SK-N-SH (cell line): Measurements from ENCODE around the gene MYO16. TPM values are rescaled to one million over a fixed set of nuclear protein-coding genes. Genes with fewer than 3 reads are reported as not detected.

Experiments used
- CTCF ChIA-PET: fragments of 300-600, 350-600 bp; formaldehyde crosslinking; extraction: SDS; loops from one replicate; lab custom pipeline; 2021; lab: Yijun Ruan, JAX
- POLR2A ChIA-PET: fragments of 350-600 bp; sonication (Branson Sonifier 250); formaldehyde crosslinking; extraction: SDS; loops from one replicate; lab custom pipeline; 2020; ENCODE audit warnings: antibody characterized with exemption, inconsistent platforms; lab: Yijun Ruan, JAX
- DNase-seq: peaks from one replicate; pipeline ENCODE4 v3.0.0; 2012
- H2AFZ ChIP-seq: fragments of 200-600 bp; sonication (generic); 2 replicates; pipeline ENCODE4 v1.8.1; 2016; ENCODE audit warnings: antibody characterized with exemption, mild to moderate bottlenecking, low read depth
- H3F3A ChIP-seq: fragments of 200-600 bp; sonication (generic); replicated peaks from 2 replicates; pipeline ENCODE3; 2016; ENCODE audit warnings: antibody characterized with exemption, mild to moderate bottlenecking; ENCODE audit not compliant: insufficient read depth
- H3K27ac ChIP-seq, 2 experiments: fragments of 200-500 bp in 1 of 2; fragments of 200-600 bp in 1 of 2; sonication (Bioruptor generic) in 1 of 2; sonication (generic), shearing (Covaris generic) in 1 of 2; 2 replicates each; pipeline versions ENCODE4 v1.5.1 to v1.6.1; 2014 to 2016; ENCODE audit warnings: low read depth in 2 of 2, inconsistent platforms in 1 of 2, low read length in 1 of 2, mild to moderate bottlenecking in 1 of 2, mixed read lengths in 1 of 2
- H3K27me3 ChIP-seq: fragments of 200-600 bp; sonication (generic), shearing (Covaris generic); 2 replicates; pipeline ENCODE4 v1.6.1; 2016; ENCODE audit warnings: mixed run types; ENCODE audit not compliant: insufficient read depth
- H3K36me3 ChIP-seq, 2 experiments: fragments of 200-500 bp in 1 of 2; fragments of 200-600 bp in 1 of 2; sonication (Bioruptor generic) in 1 of 2; sonication (generic) in 1 of 2; replicated peaks in 1 of 2; 2 replicates each; pipeline versions ENCODE3 to v1.5.1; 2014 to 2016; ENCODE audit warnings: low read length in 1 of 2, mild to moderate bottlenecking in 1 of 2; ENCODE audit not compliant: insufficient read depth in 2 of 2, control insufficient read depth in 1 of 2
- H3K4me1 ChIP-seq, 2 experiments: fragments of 200-500 bp in 1 of 2; fragments of 200-600 bp in 1 of 2; sonication (Bioruptor generic) in 1 of 2; sonication (generic), shearing (Covaris generic) in 1 of 2; 2 replicates each; pipeline versions ENCODE4 v1.5.1 to v1.6.1; 2014 to 2016; ENCODE audit warnings: low read depth in 1 of 2, low read length in 1 of 2, mixed run types in 1 of 2; ENCODE audit not compliant: insufficient read depth in 2 of 2, control insufficient read depth in 1 of 2
- H3K4me2 ChIP-seq: fragments of 200-600 bp; sonication (generic), shearing (Covaris generic); 2 replicates; pipeline ENCODE4 v1.6.1; 2017; ENCODE audit warnings: mixed run types
- H3K4me3 ChIP-seq, 2 experiments: fragments of 200-500 bp in 1 of 2; fragments of 200-600 bp in 1 of 2; sonication (Bioruptor generic) in 1 of 2; sonication (generic), shearing (Covaris generic) in 1 of 2; 2 replicates each; pipeline versions ENCODE4 v1.5.1 to v1.8.1; 2014 to 2016; ENCODE audit warnings: low read depth in 2 of 2, inconsistent platforms in 1 of 2, low read length in 1 of 2, mild to moderate bottlenecking in 1 of 2, mixed read lengths in 1 of 2, moderate library complexity in 1 of 2
- H3K79me2 ChIP-seq: fragments of 200-600 bp; sonication (generic); 2 replicates; pipeline ENCODE4 v1.8.1; 2017; ENCODE audit warnings: mild to moderate bottlenecking; ENCODE audit not compliant: insufficient read depth
- H3K9ac ChIP-seq: fragments of 200-600 bp; sonication (generic); 2 replicates; pipeline ENCODE4 v1.6.1; 2017; ENCODE audit warnings: mixed run types
- H3K9me2 ChIP-seq: fragments of 200-600 bp; sonication (generic); 2 replicates; pipeline ENCODE4 v1.6.1; 2017; ENCODE audit warnings: mixed run types
- H3K9me3 ChIP-seq: fragments of 200-600 bp; sonication (generic); 2 replicates; pipeline ENCODE4 v1.6.1; 2017; ENCODE audit warnings: mixed run types, mild to moderate bottlenecking, moderate library complexity
- H4K20me1 ChIP-seq: fragments of 200-600 bp; sonication (generic); 2 replicates; pipeline ENCODE4 v1.6.1; 2017; ENCODE audit warnings: mild to moderate bottlenecking, mixed run types; ENCODE audit not compliant: insufficient read depth
- CHD2 ChIP-seq: fragments of 150-350 bp; IDR thresholded peaks from 2 replicates; pipeline ENCODE4 v1.6.1; 2018; ENCODE audit warnings: low read length; ENCODE audit not compliant: partially characterized antibody
- ELF1 ChIP-seq: IDR thresholded peaks from 2 replicates; pipeline ENCODE4 v1.4.0; 2012
- EP300 ChIP-seq, 2 experiments: IDR thresholded peaks; 2 replicates each; pipeline versions ENCODE4 v1.4.0 to v1.6.1; 2012; ENCODE audit warnings: borderline replicate concordance in 1 of 2, low read depth in 1 of 2, low read length in 1 of 2
- EZH2phosphoT487 ChIP-seq: fragments of 200-600 bp; sonication (generic); IDR thresholded peaks from 2 replicates; pipeline ENCODE4 v1.6.1; 2017; ENCODE audit warnings: low read depth, mixed run types, mild to moderate bottlenecking, antibody characterized with exemption, moderate library complexity, borderline replicate concordance
- GABPA ChIP-seq: IDR thresholded peaks from 2 replicates; pipeline ENCODE4 v1.4.0; 2012; ENCODE audit warnings: low read depth, mild to moderate bottlenecking
- GATA2 ChIP-seq: sonication (generic); formaldehyde crosslinking; IDR thresholded peaks from 2 replicates; pipeline ENCODE4 v1.5.0; 2020; ENCODE audit warnings: mild to moderate bottlenecking, missing genetic modification reagents
- MEF2A ChIP-seq: IDR thresholded peaks from 2 replicates; pipeline ENCODE4 v1.4.0; 2012; ENCODE audit warnings: low read depth, borderline replicate concordance
- MXI1 ChIP-seq: IDR thresholded peaks from 2 replicates; pipeline ENCODE4 v1.6.1; 2012; ENCODE audit warnings: mild to moderate bottlenecking, low read depth, low read length, improper control_type of control experiment
- RFX5 ChIP-seq: IDR thresholded peaks from 2 replicates; pipeline ENCODE4 v1.6.1; 2012; ENCODE audit warnings: mild to moderate bottlenecking, improper control_type of control experiment, low read length
- RXRA ChIP-seq: IDR thresholded peaks from 2 replicates; pipeline ENCODE4 v1.4.0; 2012; ENCODE audit warnings: low read depth, mild to moderate bottlenecking, borderline replicate concordance
- SMC3 ChIP-seq: IDR thresholded peaks from 2 replicates; pipeline ENCODE4 v1.6.1; 2012; ENCODE audit warnings: low read depth, low read length, improper control_type of control experiment
- YY1 ChIP-seq: IDR thresholded peaks from 2 replicates; pipeline ENCODE4 v1.4.0; 2012; ENCODE audit warnings: low read depth, mild to moderate bottlenecking
- WGBS: methylation state at CpG from one replicate; pipeline ENCODE4 v1.1.6; 2017; ENCODE audit warnings: low lambda C conversion rate; 5-methylcytosine and 5-hydroxymethylcytosine counted together
- polyA plus RNA-seq, 3 experiments: library from polyadenylated mRNA; depleted of rRNA; stranded (reverse); fragments of >200 nt; gene quantifications; 2 replicates each; pipeline ENCODE4 v1.2.3, GENCODE V29; 2012
- TF ChIP-seq, protein P1 (sequence below): IDR thresholded peaks from 2 replicates; pipeline ENCODE4 v1.6.1; 2012; ENCODE audit warnings: mild to moderate bottlenecking, low read depth, low read length, moderate library complexity
- TF ChIP-seq, protein P2 (sequence below): IDR thresholded peaks from 2 replicates; pipeline ENCODE4 v1.4.0; 2012; ENCODE audit warnings: low read depth, borderline replicate concordance
- TF ChIP-seq, protein P3 (sequence below): IDR thresholded peaks from 2 replicates; pipeline ENCODE4; 2012
- TF ChIP-seq, protein P4 (sequence below): IDR thresholded peaks from 2 replicates; pipeline ENCODE4 v1.4.0; 2012; ENCODE audit warnings: low read depth
- TF ChIP-seq, protein P5 (sequence below): fragments of 150-350 bp; IDR thresholded peaks from 2 replicates; pipeline ENCODE4 v1.6.1; 2016; ENCODE audit warnings: mild to moderate bottlenecking, low read depth, low read length

The MYO16 gene
- polyA plus RNA-seq, 1 of the 3 experiments (the other 2 are of a cell fraction) = 0.07 TPM

DNA sequence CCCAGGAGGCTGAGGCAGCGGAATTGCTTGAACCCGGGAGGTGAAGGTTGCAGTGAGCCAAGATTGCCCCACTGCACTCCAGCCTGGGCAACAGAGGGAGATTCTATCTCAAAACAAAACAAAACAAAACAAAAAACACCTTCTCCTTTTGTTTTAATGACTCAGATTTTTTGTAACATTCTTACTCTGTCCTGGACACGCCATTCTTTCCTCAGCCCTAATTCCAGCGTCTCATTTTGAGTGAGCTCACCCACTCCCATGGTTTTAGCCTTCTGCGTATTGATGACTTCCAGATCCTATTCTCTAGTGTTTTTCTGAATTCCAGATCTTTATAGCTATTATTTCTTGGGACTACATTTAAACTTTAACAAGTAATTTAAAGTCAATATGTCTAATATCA, 326.3 kb downstream of the MYO16 start (continued):
- TF ChIP-seq, protein P1, sequence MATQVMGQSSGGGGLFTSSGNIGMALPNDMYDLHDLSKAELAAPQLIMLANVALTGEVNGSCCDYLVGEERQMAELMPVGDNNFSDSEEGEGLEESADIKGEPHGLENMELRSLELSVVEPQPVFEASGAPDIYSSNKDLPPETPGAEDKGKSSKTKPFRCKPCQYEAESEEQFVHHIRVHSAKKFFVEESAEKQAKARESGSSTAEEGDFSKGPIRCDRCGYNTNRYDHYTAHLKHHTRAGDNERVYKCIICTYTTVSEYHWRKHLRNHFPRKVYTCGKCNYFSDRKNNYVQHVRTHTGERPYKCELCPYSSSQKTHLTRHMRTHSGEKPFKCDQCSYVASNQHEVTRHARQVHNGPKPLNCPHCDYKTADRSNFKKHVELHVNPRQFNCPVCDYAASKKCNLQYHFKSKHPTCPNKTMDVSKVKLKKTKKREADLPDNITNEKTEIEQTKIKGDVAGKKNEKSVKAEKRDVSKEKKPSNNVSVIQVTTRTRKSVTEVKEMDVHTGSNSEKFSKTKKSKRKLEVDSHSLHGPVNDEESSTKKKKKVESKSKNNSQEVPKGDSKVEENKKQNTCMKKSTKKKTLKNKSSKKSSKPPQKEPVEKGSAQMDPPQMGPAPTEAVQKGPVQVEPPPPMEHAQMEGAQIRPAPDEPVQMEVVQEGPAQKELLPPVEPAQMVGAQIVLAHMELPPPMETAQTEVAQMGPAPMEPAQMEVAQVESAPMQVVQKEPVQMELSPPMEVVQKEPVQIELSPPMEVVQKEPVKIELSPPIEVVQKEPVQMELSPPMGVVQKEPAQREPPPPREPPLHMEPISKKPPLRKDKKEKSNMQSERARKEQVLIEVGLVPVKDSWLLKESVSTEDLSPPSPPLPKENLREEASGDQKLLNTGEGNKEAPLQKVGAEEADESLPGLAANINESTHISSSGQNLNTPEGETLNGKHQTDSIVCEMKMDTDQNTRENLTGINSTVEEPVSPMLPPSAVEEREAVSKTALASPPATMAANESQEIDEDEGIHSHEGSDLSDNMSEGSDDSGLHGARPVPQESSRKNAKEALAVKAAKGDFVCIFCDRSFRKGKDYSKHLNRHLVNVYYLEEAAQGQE = no peak
- TF ChIP-seq, protein P2, sequence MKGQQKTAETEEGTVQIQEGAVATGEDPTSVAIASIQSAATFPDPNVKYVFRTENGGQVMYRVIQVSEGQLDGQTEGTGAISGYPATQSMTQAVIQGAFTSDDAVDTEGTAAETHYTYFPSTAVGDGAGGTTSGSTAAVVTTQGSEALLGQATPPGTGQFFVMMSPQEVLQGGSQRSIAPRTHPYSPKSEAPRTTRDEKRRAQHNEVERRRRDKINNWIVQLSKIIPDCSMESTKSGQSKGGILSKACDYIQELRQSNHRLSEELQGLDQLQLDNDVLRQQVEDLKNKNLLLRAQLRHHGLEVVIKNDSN = no peak
- TF ChIP-seq MEF2A = no peak
- TF ChIP-seq MXI1 = no peak
- TF ChIP-seq, protein P3, sequence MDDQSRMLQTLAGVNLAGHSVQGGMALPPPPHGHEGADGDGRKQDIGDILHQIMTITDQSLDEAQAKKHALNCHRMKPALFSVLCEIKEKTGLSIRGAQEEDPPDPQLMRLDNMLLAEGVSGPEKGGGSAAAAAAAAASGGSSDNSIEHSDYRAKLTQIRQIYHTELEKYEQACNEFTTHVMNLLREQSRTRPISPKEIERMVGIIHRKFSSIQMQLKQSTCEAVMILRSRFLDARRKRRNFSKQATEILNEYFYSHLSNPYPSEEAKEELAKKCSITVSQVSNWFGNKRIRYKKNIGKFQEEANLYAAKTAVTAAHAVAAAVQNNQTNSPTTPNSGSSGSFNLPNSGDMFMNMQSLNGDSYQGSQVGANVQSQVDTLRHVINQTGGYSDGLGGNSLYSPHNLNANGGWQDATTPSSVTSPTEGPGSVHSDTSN = no peak
- TF ChIP-seq ELF1 = no peak
- no peak for TF ChIP-seq EP300 (IDR thresholded peaks at IDR 0.05; ENCODE audit: borderline replicate concordance in 1 of 2, low read depth in 1 of 2, low read length in 1 of 2)
- TF ChIP-seq, all 33 proteins: peak for 0

DNA sequence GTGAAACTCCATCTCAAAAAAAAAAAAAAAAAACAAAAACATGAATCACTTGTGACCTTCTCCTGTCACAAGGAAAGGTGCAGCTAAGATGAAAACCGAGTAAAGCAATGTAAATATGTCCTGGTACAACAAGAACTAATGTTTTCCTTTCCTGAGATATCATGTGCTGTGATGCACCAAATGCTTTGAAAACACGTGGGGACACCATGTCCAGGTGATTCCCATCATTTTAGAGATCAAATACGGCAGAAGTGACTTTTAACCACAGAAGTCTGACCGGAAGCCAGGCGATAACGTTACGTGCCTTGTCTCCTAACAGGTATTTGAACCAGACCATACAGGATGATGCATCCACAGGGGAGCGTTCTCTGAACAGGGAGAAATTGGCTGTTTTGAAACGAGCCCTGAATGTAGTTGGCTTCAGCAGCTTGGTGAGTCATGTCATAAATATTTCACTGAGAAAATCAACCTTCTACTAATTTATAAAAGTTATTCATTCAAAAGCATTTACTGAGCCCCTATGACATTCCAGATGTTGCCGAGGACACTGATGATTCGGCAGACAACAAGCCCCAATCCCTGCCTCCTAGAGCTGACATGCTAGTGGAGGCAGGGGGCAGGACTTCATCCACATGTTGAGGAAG, 328.1 kb downstream of the MYO16 start:
- H4K20me1 ChIP-seq = no peaks in the 10 kb centered on the region
- peak overlapping the region; percentile 14 to 37; a peak in 2 of 4 replicates for H3K4me3 ChIP-seq
- WGBS = 20% methylated on average over 11 of the region's 11 CpGs
- no peaks in the 10 kb centered on the region for H3K79me2 ChIP-seq
- no peaks in the 10 kb centered on the region for H3K36me3 ChIP-seq
- H3K9me3 ChIP-seq = no peaks in the 10 kb centered on the region
- H2AFZ ChIP-seq = peak overlapping the region; percentile 78; the same call in 1 of the 2 replicates
- no peak for DNase-seq
- POLR2A ChIA-PET = no interaction called here
- H3F3A ChIP-seq = no peaks in the 10 kb centered on the region
- H3K27ac ChIP-seq = peak overlapping the region in 1 of 2 experiments; percentile 21; a peak in 2 of 4 replicates
- no peak overlapping the region for H3K9ac ChIP-seq
- H3K4me1 ChIP-seq = peaks cover 5 to 8% of the 10 kb centered on the region in 2 experiments; a peak in 3 of 4 replicates
- H3K27me3 ChIP-seq = no peaks in the 10 kb centered on the region
- CTCF ChIA-PET = interaction anchor here (1.2 kb wide), 1 partner anchor 24 kb away, joined by 3 read pairs; no protein-coding TSS in a partner anchor
- peak overlapping the region; percentile 59 for H3K4me2 ChIP-seq
- no peaks in the 10 kb centered on the region for H3K9me2 ChIP-seq
- TF ChIP-seq YY1 = no peak
- peak; percentile 18; the same call in 1 of the 2 replicates for TF ChIP-seq RXRA
- no peak for TF ChIP-seq CHD2
- TF ChIP-seq, protein P4, sequence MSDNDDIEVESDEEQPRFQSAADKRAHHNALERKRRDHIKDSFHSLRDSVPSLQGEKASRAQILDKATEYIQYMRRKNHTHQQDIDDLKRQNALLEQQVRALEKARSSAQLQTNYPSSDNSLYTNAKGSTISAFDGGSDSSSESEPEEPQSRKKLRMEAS = no peak
- no peak for TF ChIP-seq ELF1
- no peak for TF ChIP-seq RFX5
- TF ChIP-seq, protein P1 = no peak
- no peak for TF ChIP-seq SMC3
- TF ChIP-seq EZH2phosphoT487 = no peak
- no peak for TF ChIP-seq GABPA
- TF ChIP-seq, protein P5, sequence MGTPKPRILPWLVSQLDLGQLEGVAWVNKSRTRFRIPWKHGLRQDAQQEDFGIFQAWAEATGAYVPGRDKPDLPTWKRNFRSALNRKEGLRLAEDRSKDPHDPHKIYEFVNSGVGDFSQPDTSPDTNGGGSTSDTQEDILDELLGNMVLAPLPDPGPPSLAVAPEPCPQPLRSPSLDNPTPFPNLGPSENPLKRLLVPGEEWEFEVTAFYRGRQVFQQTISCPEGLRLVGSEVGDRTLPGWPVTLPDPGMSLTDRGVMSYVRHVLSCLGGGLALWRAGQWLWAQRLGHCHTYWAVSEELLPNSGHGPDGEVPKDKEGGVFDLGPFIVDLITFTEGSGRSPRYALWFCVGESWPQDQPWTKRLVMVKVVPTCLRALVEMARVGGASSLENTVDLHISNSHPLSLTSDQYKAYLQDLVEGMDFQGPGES = no peak
- TF ChIP-seq, protein P2 = no peak
- TF ChIP-seq GATA2 = no peak
- TF ChIP-seq MXI1 = no peak
